Activated T-helper 17 cell treated with anti-CD3 and anti-CD28 coated beads, Interleukin-2, amount 50 U/mL, for 72 hours (primary cell): ENCODE results near the gene ATPAF2. TPM values are rescaled to one million over a fixed set of nuclear protein-coding genes. Genes with fewer than 3 reads are reported as not detected.
A peak's percentile ranks its signal among the peaks of the same experiment; 100 is the strongest.

Experiments
- ATAC-seq: fragments of 150-1000 bp; cut with Tn5 transposase; replicated peaks from 2 replicates; pipeline ENCODE4 v1.10.0; 2021; ENCODE audit warnings: mild to moderate bottlenecking, moderate library complexity
- H3K27ac Mint-ChIP-seq: one replicate; pipeline ENCODE4 v1.8.0; 2022; ENCODE audit warnings: mixed read lengths
- H3K27me3 Mint-ChIP-seq: one replicate; pipeline ENCODE4 v1.8.0; 2022; ENCODE audit warnings: mixed read lengths
- H3K36me3 Mint-ChIP-seq: one replicate; pipeline ENCODE4 v1.8.0; 2022; ENCODE audit warnings: low read depth, mild to moderate bottlenecking, mixed read lengths
- H3K4me1 Mint-ChIP-seq: one replicate; pipeline ENCODE4 v1.8.0; 2022; ENCODE audit warnings: mixed read lengths
- H3K4me3 Mint-ChIP-seq: one replicate; pipeline ENCODE4 v1.8.0; 2022; ENCODE audit warnings: mild to moderate bottlenecking, mixed read lengths
- H3K9me3 Mint-ChIP-seq: one replicate; pipeline ENCODE4 v1.8.0; 2022; ENCODE audit warnings: mixed read lengths
- total RNA-seq, 2 donors: library from RNA; stranded (reverse); gene quantifications; one replicate each; pipeline ENCODE4 v1.2.3, GENCODE V29; 2022

Gene ATPAF2
- total RNA-seq, 2 donors from 2014 or later: 30.8 to 33.5 TPM

DNA sequence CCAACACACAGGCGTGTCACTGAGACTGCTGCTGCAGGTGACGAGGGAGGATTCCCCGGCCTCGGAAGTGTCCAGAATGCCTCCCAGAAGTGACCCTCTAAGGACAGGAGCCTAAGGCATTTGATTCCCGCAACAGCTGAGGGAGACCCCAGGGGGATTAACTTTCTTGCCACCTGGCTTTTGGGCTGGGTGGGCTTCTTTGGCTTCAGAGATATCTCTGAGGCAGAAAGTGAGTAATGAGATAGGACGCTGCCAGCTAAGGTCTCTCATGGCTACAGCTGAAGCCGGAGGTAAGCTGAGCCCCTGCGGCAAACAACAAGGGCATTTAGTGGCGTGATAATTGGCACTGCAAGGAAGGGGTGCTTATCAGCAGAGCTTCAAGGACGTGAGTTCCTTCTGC, 49.4 kb downstream of the ATPAF2 start:
- H3K9me3 Mint-ChIP-seq: no peaks in the 10 kb centered on the region
- no peaks in the 10 kb centered on the region for H3K27me3 Mint-ChIP-seq
- no peak for ATAC-seq

DNA sequence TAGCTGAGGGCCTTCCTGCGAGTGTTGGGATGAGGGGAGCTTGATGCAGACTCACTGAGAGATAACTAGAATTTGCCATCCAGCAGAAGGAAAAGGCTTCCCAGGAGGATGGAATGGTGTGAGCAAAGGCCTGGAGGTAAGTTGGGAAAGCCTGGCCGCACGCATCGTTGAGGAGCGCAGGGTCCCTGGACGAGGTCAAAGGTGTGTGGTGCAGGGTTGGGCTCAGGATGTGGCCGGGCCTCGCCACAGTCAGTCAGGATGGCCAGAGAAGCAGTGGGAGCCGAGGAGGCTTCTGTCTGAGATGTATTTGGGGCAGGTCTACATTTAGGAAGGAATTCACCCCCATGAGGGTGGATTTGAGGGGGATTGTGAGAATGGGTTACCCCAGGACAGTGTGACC, 49.9 kb downstream of the ATPAF2 start:
- peak overlapping the region; percentile 71 for H3K27ac Mint-ChIP-seq
- ATAC-seq: no peak
- H3K4me3 Mint-ChIP-seq: no peak overlapping the region
- no peaks in the 10 kb centered on the region for H3K36me3 Mint-ChIP-seq
- H3K27me3 Mint-ChIP-seq: no peaks in the 10 kb centered on the region
- H3K4me1 Mint-ChIP-seq: no peaks in the 10 kb centered on the region
- no peaks in the 10 kb centered on the region for H3K9me3 Mint-ChIP-seq

More for the DNA sequence above, 49.4 kb downstream of the ATPAF2 start:
- Mint-ChIP-seq H3K4me1 (no peaks in the 10 kb centered on the region), H3K27ac (peak overlapping the region; percentile 71), H3K36me3 (no peaks in the 10 kb centered on the region), H3K4me3 (no peak overlapping the region)

- peak overlapping the region; percentile 71 for H3K27ac Mint-ChIP-seq
- H3K4me1 Mint-ChIP-seq: no peaks in the 10 kb centered on the region
- H3K27me3 Mint-ChIP-seq: no peaks in the 10 kb centered on the region
- H3K9me3 Mint-ChIP-seq: no peaks in the 10 kb centered on the region
- no peak overlapping the region for H3K4me3 Mint-ChIP-seq
- ATAC-seq: no peak
- H3K36me3 Mint-ChIP-seq: no peaks in the 10 kb centered on the region
These were observed 50.5 kb downstream of the ATPAF2 start for GRCh38 chr17:17988427-17988945.

DNA sequence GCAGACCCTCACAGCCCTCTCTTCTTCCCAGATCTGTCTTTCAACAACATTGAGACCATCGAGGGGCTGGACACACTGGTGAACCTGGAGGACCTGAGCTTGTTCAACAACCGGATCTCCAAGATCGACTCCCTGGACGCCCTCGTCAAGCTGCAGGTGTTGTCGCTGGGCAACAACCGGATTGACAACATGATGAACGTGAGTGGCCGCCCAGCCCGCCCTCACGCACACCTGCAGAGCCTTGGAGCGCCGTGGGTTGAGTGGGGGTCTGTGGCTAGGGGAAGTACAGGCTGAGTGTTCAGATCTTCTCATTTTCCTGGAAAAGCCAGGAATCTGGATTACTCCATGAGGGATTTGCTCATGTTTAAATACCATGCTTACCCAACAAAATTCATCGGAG, 51.1 kb downstream of the ATPAF2 start:
- ATAC-seq: no peak
- H3K4me3 Mint-ChIP-seq: no peak overlapping the region
- H3K36me3 Mint-ChIP-seq: no peaks in the 10 kb centered on the region
- H3K27ac Mint-ChIP-seq: no peak overlapping the region
- no peaks in the 10 kb centered on the region for H3K9me3 Mint-ChIP-seq
- H3K27me3 Mint-ChIP-seq: no peaks in the 10 kb centered on the region
- H3K4me1 Mint-ChIP-seq: no peaks in the 10 kb centered on the region

DNA sequence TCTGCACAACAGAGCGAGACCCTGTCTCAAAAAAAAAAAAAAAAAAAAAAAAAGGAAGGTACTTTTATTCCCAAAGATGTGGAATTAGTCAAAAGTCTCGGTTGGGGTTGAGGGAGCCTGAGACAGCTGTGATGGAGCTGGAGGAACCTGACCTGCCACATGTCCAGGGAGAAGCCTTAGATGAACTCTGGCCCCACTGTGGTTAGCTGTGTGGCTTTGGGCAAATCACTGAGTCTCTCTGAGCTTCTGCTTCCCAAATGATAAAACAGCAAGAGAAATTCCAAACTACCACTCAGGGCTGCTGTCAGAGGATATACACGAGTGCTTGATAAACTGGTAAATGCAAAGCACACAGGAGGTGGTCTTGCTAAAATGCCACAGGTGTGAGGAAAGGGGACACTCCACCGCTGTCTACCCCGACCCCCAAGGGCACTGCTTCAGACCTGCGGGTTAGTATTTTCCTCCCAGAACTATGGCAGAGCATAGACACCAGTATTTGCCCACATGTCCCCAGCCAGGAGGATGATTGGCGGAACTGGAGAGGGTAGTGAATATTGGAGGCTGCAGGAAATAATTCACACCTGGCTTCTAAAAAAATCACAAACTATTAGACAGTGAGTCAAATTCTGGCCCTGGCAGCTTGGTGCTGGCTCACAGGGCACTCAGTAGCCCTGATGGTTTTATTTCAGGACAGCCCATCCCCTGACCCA, 51.6 kb downstream of the ATPAF2 start:
- no peaks in the 10 kb centered on the region for H3K9me3 Mint-ChIP-seq
- no peaks in the 10 kb centered on the region for H3K27me3 Mint-ChIP-seq
- H3K4me3 Mint-ChIP-seq: no peak overlapping the region
- H3K36me3 Mint-ChIP-seq: no peaks in the 10 kb centered on the region
- H3K4me1 Mint-ChIP-seq: no peaks in the 10 kb centered on the region
- ATAC-seq: no peak
- no peak overlapping the region for H3K27ac Mint-ChIP-seq

- no peak overlapping the region for H3K27ac Mint-ChIP-seq
- no peak for ATAC-seq
- no peak overlapping the region for H3K4me3 Mint-ChIP-seq
- H3K27me3 Mint-ChIP-seq: no peaks in the 10 kb centered on the region
- no peaks in the 10 kb centered on the region for H3K9me3 Mint-ChIP-seq
- no peaks in the 10 kb centered on the region for H3K36me3 Mint-ChIP-seq
- no peaks in the 10 kb centered on the region for H3K4me1 Mint-ChIP-seq
These were observed 53.4 kb downstream of the ATPAF2 start for GRCh38 chr17:17985555-17985954.

- no peak overlapping the region for H3K27ac Mint-ChIP-seq
- H3K4me3 Mint-ChIP-seq: no peak overlapping the region
- H3K4me1 Mint-ChIP-seq: no peaks in the 10 kb centered on the region
- ATAC-seq: no peak
- no peaks in the 10 kb centered on the region for H3K27me3 Mint-ChIP-seq
- H3K36me3 Mint-ChIP-seq: no peaks in the 10 kb centered on the region
- no peaks in the 10 kb centered on the region for H3K9me3 Mint-ChIP-seq
These were observed 53.8 kb downstream of the ATPAF2 start for GRCh38 chr17:17985153-17985552.

GRCh38 chr17:17983776-17984175, 55.2 kb downstream of the ATPAF2 start:
- H3K27ac Mint-ChIP-seq: no peak overlapping the region
- H3K4me1 Mint-ChIP-seq: no peaks in the 10 kb centered on the region
- no peak for ATAC-seq
- no peak overlapping the region for H3K4me3 Mint-ChIP-seq
- no peaks in the 10 kb centered on the region for H3K27me3 Mint-ChIP-seq
- H3K9me3 Mint-ChIP-seq: no peaks in the 10 kb centered on the region
- no peaks in the 10 kb centered on the region for H3K36me3 Mint-ChIP-seq

DNA sequence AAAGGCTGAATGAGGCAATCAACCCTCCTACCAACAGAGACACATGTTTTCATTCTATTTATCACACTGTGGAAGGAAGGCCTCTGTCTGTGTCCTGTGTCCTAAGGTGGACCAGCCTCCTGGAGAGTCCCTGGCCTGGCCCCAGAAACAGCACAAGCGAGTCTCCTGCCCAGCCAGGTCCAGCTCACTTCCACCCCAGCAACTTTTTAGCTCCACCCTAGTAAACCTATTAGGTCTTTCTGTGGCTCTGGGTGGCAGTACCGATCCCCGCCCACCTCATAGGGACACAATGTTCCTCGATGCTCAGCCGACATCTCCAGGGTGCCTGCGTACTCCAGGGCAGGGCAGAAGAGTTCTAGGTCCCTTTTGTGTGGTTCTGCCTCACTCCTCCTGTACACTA, 55.6 kb downstream of the ATPAF2 start:
- no peak overlapping the region for H3K27ac Mint-ChIP-seq
- no peak overlapping the region for H3K4me3 Mint-ChIP-seq
- H3K27me3 Mint-ChIP-seq: no peaks in the 10 kb centered on the region
- no peaks in the 10 kb centered on the region for H3K36me3 Mint-ChIP-seq
- no peaks in the 10 kb centered on the region for H3K4me1 Mint-ChIP-seq
- no peak for ATAC-seq
- no peaks in the 10 kb centered on the region for H3K9me3 Mint-ChIP-seq

DNA sequence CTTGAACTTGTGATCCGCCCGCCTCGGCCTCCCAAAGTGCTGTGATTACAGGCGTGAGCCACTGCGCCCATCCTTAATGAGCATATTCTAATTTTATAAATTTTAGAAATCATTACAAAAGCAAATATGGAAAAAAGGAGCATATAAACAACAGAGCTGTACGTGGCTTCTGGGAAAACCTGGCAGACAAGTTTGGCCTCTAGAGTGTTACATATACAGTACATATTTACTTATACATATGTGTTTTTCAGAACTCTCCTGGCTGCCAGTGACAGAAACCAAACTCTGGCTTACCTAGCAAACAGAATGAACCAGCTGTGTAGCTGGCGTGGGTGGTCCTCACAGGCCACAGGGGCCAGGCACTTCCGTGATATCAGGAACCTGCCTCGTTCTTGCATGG, 56.2 kb downstream of the ATPAF2 start:
- Mint-ChIP-seq H3K4me1 (no peaks in the 10 kb centered on the region), H3K9me3 (no peaks in the 10 kb centered on the region), H3K4me3 (no peak overlapping the region), H3K27me3 (no peaks in the 10 kb centered on the region), H3K27ac (no peak overlapping the region), H3K36me3 (no peaks in the 10 kb centered on the region)
- ATAC-seq: no peak

GRCh38 chr17:17981330-17981729, 57.6 kb downstream of the ATPAF2 start:
- no peaks in the 10 kb centered on the region for H3K9me3 Mint-ChIP-seq
- H3K4me3 Mint-ChIP-seq: no peak overlapping the region
- no peak for ATAC-seq
- H3K27me3 Mint-ChIP-seq: no peaks in the 10 kb centered on the region
- H3K27ac Mint-ChIP-seq: no peak overlapping the region
- no peaks in the 10 kb centered on the region for H3K36me3 Mint-ChIP-seq
- H3K4me1 Mint-ChIP-seq: no peaks in the 10 kb centered on the region

DNA sequence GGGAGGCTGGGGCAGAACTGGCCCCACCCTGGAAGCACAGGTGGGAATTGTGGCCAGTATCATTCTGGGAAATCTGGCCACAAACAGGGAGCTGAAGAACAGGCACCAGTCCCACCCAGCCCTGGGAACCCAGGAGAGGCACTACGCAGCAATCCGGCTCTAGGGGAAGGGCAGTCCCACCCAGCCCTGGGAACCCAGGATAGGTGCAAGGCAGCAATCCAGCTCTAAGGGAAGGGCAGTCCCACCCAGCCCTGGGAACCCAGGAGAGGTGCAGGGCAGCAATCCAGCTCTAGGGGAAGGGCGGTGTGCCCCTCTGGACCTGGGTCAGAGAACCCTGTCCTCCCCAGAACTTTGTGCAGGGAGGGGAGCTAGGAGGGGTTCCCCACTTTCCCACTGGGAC, 59.2 kb downstream of the ATPAF2 start:
- Mint-ChIP-seq H3K4me3 (no peak overlapping the region), H3K27ac (no peak overlapping the region), H3K9me3 (no peaks in the 10 kb centered on the region), H3K36me3 (no peaks in the 10 kb centered on the region), H3K4me1 (peaks cover 4% of the 10 kb centered on the region), H3K27me3 (no peaks in the 10 kb centered on the region)
- no peak for ATAC-seq

DNA sequence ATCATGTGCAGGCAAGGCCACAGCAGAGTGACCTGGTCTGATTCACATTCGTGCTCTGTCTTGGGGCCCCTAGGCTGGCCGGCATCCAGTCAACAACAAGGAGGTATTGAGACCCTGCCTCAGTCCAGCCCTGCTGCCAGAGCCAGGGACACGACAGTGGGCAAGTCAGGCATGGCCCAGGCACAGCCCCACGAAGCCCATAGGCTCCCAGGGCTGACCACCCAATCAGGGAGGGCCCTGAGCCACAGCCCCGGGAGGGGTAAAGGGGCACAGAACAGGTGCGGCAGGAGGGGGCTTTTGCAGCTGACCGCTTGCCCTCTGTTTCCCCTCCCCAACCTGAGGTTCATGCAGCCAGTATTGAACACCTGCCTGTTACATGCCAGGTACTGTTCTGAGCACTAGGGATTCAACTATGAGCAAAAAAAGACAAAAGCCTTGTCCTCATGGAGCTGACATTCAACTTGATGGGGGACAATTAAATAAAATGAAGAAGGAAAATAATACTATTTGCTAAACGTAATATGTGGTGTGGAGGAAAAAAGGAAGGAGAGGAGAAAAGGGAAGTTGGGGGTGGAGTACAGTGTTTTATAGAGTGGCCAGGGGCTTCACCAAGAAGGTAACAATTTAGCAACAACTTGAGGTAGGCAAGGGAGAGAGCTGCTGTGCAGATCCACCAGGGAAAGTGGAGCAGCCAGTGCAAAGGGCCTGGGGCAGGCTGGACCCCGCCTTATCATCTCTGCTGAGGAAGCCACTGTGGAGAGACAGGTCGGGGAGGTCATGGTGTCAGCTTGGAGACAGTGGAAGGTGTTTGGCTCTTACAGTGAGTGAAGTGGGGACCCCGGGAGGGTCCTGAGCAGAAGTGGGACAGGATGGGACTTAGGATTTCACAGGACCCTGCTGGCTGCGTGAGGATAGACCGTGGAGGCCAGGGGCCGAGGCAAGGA, 60.2 kb downstream of the ATPAF2 start:
- H3K36me3 Mint-ChIP-seq: no peaks in the 10 kb centered on the region
- no peak for ATAC-seq

DNA sequence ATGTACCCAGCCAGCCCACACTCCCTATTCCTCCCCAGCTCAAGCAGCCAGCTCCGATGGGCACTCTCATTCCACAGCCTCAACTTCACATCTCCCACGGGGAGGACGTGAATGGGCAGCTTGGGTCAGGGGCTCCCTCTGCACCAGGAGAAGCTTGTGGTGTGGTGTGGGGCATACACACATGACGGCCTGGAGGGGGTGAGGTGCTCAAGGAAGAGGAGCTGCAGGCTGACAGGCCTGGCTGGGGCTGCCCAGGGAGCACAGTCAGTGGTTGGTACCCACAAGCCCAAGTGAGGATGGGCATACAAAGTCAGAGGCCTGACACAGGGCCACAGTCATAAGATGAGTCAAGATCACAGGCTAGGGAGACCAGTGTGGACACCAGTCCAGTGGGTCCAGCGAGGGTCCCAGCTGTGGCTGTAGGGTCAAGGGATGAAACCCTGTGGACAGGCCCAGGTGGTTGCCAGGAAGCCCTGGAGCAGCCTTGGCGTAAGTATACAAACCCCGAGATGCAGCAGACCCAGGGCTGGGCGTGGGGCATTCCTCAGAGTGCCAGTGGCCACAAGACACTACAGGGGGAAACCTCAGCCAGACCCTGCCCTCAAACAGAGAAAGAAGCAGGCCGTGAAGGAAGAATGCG, 61.9 kb downstream of the ATPAF2 start:
- Mint-ChIP-seq H3K27me3 (no peaks in the 10 kb centered on the region), H3K4me1 (peaks cover 4% of the 10 kb centered on the region), H3K9me3 (no peaks in the 10 kb centered on the region), H3K27ac (peak overlapping the region; percentile 50), H3K36me3 (no peaks in the 10 kb centered on the region), H3K4me3 (no peak overlapping the region)
- ATAC-seq: no peak

More for the DNA sequence above, 60.2 kb downstream of the ATPAF2 start:
- H3K9me3 Mint-ChIP-seq: no peaks in the 10 kb centered on the region
- H3K4me3 Mint-ChIP-seq: no peak overlapping the region
- H3K27me3 Mint-ChIP-seq: no peaks in the 10 kb centered on the region
- peaks cover 4% of the 10 kb centered on the region for H3K4me1 Mint-ChIP-seq
- H3K27ac Mint-ChIP-seq: peak overlapping the region; percentile 66
